Occipital lobe (tissue), 1 donor: ENCODE data around the gene ANKDD1A. TPM values are rescaled to one million over a fixed set of nuclear protein-coding genes. Genes with fewer than 3 reads are reported as not detected.

Experiments
- total RNA-seq: library from RNA; depleted of rRNA; stranded (reverse); fragments of >200 nt; gene quantifications from one replicate; pipeline ENCODE4 v1.2.3, GENCODE V29; 2014

ANKDD1A gene
- total RNA-seq, 1 donor from 2014 or later: 15.6 TPM

Other genes starting within 250 kb of the ANKDD1A start
- not detected for gene RBPMS2, start 136.3 kb upstream of the ANKDD1A start, total RNA-seq
- 0.47 TPM for gene PIF1, start 86.3 kb upstream of the ANKDD1A start, total RNA-seq
- gene PLEKHO2, start 70.0 kb upstream of the ANKDD1A start, total RNA-seq: 6.7 TPM
- 49.0 TPM for gene SPG21, start 78.0 kb downstream of the ANKDD1A start, total RNA-seq
- 16.1 TPM for gene MTFMT, start 117.7 kb downstream of the ANKDD1A start, total RNA-seq
- not detected for gene SLC51B, start 133.5 kb downstream of the ANKDD1A start, total RNA-seq
- 1.4 TPM for gene RASL12, start 156.1 kb downstream of the ANKDD1A start, total RNA-seq
- not detected for gene KBTBD13, start 164.8 kb downstream of the ANKDD1A start, total RNA-seq
- 2.7 TPM for gene UBAP1L, start 203.3 kb downstream of the ANKDD1A start, total RNA-seq
- gene PDCD7, start 221.9 kb downstream of the ANKDD1A start, total RNA-seq: 19.7 TPM